Dermis blood vessel endothelial cell (primary cell): Measurements from ENCODE around the gene RASEF. TPM values are rescaled to one million over a fixed set of nuclear protein-coding genes. Genes with fewer than 3 reads are reported as not detected.
"Not testable (repeated sequence)": the region's sequence is repeated elsewhere in the genome, so short reads cannot be mapped to it uniquely, and the experiment has no call there.

Source experiments
- DNase-seq: peaks from one replicate; pipeline ENCODE4 v3.0.0; 2010
- total RNA-seq: library from RNA; depleted of rRNA; stranded (reverse); fragments of >200 nt; gene quantifications from 2 replicates; pipeline ENCODE4 v1.2.3, GENCODE V29; 2014

Gene RASEF
- 0.05 and 0.17 TPM in 2 replicates for total RNA-seq

DNA sequence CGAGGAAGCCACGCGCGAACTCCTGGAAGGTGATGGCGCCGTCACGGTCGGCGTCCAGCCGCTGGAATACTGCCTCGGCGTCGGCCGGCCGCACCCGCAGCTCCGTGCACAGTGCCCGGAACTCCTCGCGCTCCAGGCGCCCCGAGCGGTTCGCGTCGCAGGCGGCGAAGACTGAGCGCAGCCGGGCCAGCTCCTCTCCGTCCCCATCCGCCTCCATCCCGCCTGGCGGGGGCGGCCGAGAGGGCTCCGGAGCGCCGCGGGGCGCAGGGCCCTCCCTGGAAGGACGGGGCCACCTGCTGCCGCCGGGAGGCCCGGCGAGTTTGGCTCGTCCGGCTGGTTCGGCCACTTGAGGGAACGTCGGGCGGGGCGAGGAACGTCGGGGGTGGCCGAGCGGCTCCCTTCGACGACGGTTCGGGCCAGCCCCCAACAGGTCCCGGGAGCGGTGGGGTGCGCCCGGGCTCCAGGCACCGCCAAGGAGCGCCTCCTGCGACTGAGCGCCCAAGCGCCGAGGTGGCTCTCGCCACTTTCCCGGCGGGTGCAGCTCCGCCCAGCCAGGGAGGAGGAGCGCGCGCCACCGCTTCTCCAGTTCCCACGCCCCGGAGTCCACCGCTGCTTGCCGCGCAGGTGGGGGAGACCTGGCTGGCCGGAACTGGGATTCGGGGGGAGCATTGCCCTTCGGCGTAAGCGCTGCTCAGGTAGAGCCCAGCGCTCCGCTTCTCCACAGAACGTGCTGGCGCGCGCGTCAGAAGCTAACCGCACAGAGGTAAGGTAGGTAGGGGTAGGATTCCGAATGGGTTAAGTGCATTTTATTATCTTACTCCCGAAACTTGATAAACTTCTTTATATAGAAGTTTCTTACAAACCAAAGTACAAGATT lies at the start of gene RASEF:
RASEF (minus strand) TSS at position 492 of the 877 bp plus-strand sequence; CDS start at position 217, 275 bp downstream.
- peak; percentile 7 for DNase-seq

DNA sequence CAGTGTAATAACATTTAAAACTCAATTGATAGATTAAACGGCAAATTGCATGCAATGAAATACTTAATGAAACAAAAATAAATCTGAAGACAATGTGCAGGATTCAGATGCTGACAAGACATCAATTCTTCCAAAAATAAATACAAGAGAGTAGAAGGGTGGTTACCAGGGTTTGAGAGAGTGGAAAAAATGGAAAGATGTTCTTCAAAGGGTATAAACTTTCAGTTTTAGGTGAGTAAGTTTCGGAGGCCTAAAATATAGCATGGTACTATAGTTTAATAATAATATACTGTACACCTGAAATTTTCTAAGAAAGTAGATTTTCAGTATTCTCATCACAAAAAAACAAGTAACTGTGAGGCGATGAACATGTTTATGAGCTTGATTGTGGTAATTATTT lies 48.2 kb upstream of the RASEF start:
- DNase-seq = no peak

DNA sequence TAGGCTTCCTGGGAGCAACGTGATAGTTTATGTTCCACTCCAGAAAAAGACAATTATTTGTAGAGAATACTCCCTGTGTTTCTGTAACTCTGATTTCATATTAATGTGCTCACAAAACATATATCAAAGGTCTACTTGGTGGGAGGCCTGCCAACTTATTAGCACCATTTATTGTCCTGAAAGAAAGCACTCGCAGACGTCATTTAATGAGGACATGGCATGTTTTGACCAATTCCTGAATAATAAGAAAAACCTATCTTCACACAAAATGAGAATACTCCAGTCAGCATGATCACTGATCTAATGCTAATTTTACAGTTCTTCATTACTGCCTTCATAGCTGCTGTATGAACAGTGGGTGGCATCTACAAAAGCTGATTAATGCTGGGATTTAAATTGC lies 46.4 kb upstream of the RASEF start:
- no peak for DNase-seq

DNA sequence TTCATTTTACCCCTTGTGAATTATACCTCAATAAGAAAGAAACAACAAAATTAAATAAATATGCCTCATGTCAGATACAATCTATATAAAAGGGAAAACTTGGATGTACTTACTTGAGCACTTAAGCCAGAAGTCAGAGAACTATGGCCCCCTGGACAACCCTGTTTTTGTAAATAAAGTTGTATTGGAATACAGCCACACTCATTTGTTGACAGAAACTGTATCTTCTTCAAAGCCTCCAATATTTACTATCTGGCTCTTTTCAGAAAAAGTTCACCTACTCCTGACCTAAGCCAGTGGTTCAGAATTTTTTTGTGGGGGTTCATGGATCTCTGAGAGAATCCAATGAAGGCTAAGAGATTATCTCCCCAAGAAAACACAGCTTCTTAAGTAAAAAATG lies 45.3 kb upstream of the RASEF start:
- no peak for DNase-seq

DNA sequence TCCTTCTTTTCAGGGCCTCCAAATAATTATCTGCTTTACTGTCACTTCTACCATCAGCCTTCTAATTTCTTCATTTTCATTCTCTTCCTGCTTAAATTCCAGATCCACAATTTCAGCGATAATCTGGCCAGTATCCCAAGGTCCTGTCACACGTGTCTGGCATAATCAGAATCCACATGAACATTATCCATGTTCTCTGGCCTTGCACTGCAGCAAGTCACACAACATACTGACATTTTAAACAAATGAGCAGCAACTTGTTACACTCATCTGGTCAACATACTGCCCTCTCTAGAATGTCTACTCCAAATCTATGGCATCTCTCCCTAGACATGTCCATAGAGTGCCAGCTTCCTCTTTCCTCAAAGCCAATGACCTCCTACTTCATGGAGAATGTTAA lies 43.8 kb upstream of the RASEF start:
- no peak for DNase-seq

DNA sequence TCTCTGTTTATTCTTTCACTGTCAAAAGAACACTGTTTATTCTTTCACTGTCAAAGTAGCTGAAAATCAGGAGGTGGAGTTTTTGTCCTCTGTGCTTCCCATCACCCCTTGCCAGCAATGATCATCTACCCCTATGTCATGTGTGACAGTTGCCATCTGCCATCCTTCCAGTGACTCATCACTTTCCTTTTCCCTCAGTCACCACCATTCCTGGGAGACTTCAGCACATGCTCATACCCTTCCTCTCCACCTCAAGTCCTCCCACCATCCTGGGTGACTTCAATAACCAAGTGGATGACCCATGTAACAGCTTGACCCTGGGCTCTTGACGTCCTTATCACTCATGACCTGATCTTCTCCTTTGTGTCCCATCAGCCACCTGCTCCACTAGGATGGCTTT lies 43.3 kb upstream of the RASEF start:
- no peak for DNase-seq

DNA sequence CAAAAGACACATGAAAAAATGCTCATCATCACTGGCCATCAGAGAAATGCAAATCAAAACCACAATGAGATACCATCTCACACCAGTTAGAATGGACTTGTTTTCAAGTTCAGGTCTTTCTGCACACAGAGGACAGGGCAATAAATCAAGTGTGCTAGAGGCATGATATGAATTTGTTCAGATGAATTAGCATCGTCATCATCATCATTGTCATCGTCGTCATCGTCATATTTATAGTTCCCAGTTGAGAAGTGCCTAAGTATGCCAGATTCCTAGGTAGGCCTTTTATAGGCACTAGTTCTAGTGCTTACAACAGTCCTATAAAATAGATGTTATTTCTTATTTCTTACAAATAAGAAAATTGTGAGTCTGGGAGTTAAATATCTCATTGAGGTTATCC lies 34.7 kb upstream of the RASEF start:
- no peak for DNase-seq

DNA sequence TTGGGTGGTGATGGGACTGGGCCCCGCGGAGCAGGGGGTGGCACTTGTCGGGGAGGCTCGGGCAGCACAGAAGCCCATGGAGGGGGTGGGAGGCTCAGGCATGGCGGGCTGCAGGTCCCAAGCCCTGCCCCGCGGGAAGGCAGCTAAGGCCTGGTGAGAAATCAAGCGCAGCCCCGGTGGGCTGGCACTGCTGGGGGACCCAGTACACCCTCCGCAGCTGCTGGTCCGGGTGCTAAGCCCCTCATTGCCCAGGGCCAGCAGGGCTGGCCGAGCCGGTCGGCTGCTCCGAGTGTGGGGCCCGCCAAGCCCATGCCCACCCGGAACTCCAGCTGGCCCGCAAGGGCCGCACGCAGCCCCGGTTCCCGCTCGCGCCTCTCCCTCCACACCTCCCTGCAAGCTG lies 30.4 kb upstream of the RASEF start:
- DNase-seq = not testable (repeated sequence)

DNA sequence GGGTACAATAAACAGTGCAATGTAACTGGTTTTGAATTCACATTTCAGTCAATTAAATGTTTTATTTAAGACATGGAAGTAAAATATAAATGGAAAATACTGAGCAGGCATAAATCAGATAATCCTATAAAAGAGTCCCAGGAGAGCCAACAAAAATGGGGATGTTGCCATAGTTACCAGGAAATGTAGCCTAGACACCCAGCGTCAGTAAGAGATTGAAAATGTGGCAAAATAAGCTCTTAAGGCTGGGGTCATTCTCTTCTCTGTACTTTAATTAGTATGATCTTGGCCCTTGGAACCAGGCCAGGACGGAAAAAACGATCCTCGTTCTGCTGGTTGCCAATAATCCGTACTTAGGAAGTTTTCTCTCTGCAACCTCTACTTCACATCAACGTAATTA lies 18.9 kb upstream of the RASEF start:
- no peak for DNase-seq

DNA sequence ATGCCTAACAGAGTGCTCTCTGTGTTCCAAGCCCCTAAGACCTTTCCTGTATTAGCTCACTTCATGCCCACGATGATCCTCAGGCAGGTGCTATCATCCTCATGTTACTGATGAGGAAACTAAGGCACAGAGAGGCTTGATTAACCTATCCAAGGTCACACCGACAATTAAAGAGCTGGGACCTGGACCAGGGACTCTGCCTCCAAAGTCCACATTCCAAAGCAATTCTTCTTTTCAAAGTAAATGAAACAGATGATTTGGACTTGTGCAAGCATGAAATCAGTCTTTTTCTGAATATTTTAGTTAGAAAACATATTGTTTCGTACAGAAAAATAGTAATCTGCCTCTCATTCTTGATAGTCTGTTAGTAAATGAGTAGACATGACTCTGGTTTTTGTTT lies 18.1 kb upstream of the RASEF start:
- no peak for DNase-seq

DNA sequence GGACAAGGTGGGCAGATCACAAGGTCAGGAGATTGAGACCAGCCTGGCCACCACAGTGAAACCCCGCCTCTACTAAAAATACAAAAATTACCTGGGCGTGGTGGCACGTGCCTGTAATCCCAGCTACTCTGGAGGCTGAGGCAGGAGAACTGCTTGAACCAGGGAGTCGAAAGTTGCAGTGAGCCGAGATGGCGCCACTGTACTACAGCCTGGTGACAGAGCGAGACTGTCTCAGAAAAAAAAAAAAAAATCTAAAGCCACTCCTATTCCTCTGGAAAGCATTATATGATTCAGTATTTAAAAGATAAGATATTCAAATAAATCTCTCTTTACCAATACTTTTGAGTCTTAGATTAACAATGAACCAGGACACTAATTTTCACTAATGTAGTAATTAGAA lies 13.0 kb upstream of the RASEF start:
- DNase-seq = not testable (repeated sequence)

DNA sequence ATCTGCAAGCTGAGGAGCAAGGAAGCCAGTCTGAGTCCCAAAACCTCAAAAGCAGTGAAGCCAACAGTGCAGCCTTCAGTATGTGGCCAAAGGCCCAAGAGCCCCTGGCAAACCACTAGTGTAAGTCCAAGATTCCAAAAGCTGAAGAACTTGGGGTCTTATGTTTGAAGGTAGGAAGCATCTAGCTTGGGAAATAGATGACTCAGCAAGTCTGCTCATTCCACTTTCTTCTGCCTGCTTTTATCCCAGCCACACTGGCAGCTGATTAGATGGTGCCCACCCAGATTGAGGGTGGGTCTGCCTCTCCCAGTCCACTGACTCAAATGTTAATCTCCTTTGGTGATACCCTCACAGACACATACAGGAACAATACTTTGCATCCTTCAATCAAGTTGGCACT lies 9.6 kb upstream of the RASEF start:
- not testable (repeated sequence) for DNase-seq

DNA sequence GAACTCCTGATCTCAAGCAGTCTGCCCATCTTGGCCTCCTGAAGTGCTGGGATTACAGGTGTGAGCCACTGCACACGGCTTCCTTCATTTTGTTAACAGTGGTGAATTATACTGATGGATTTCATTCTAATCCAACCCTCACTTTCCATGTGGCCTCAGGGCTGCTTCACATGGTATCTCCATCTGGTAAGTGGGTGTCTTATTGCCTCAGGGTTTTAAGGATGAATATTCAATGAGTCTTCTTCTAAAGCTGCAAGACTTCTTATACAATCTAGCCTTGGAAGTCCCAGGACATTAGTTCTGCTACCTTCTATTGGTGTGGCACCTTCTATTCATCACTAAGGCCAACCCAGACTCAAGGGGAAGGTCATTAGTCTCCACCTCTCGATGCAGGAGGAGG lies 8.7 kb upstream of the RASEF start:
- no peak for DNase-seq

DNA sequence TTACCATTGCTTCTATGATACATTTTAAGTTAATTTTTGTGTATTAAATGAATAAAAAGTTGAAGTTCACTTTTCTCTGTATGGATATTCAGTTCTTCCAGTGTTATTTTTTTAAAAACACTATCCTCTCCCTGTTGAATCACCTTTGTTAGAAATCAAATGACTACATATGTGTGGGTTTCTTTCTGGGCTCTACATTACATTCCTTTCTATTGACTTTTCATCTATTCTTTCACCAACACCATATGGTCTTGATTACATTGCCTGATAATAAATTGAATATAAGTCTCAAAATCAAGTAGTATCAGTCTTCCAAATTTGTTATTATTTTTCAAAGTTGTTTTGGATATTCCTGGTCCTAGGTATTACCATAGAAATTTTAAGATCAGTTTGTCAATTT lies 7.3 kb upstream of the RASEF start:
- DNase-seq = no peak

DNA sequence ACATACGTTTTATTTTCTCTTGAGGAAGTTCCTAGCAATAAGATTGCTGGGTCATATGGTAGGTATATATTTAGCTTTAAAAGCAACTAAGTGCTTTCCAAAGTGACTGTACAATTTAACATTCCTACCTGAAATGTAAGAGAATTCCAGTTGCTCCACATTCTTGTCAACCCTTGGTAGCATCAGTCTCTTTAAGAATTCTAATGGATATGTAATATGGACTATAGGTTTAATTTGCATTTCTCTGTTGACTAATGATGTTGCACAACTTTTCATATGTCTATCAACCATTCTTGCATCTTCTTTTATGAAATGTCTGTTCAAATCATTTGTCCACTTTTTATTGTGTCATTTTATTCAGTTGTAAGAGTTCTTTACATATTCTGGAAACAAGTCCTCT lies 6.7 kb upstream of the RASEF start:
- DNase-seq = no peak

DNA sequence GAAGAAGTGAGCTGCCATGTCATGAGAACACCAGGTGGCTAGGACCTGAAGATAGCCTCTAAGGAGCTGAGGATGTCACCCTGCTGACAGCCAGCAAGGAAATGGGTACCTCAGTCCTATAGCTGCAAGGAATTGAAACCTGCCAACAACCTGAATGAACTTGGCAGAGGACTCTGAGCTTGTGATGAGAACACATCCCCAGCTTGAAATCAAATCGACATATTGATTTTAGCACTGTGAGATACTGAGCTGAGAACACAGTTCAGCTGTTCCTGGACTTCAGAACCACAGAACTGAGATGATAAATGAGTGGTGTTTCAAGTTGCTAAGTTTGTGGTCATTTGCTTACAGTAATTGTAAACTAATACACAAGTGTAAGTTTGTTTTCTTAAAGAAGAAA lies 5.5 kb upstream of the RASEF start:
- DNase-seq = no peak

DNA sequence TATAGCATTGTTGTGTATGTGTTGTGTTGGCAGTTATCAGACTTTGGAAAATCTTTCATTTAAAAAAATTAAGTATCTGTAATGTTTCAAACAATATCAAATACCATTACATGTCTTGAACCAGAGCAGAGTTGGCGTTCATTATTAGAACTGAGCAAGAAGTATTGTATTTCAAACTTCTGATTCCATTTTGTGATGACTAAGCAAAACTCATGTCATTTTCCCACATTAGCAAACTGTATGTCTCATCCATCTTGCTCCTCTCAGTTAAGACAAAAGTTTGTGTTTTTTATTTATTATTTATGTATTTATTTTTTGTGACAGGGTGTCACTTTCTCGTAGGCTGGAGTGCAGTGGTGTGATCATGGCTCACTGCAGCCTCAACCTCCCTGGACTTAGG lies 4.6 kb upstream of the RASEF start:
- no peak for DNase-seq

DNA sequence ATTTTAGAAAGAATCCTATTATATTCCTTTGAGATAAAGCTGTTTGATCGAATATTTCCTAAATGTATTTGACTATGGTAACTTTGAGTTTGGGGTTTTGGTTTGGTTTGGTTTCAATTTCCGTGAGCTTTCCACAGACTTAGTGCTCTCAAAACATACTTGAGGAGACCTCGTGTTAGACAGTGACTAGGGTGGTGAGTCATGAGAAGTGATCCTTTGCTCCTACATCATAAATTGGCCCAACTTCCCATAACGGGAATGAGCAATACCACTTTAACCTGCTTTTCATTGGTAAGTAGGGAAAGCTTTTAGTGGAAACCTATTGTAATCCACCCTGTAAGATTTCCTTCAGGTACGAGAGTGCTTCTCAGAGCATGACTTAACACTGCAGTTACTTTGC lies 3.8 kb upstream of the RASEF start:
- no peak for DNase-seq

DNA sequence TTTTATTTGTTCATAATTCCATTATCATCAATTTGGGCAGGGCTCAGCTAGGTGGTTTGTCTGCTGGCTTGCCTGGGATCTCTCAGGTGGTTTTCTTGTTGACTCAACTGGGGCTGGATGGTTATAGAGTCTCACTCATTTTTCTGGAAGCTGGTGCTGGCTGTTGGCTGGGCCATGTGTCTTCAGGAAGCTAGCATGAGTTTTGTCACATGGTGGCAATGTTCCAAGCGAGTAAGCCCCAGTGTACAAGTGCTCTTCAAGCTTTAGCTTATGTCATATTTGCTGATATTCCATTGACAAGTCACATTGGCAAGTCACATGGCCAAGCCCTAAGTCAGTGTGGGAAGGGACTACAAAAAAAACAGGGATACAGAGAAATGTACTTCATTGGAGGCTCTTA lies 2.3 kb upstream of the RASEF start:
- DNase-seq = no peak

DNA sequence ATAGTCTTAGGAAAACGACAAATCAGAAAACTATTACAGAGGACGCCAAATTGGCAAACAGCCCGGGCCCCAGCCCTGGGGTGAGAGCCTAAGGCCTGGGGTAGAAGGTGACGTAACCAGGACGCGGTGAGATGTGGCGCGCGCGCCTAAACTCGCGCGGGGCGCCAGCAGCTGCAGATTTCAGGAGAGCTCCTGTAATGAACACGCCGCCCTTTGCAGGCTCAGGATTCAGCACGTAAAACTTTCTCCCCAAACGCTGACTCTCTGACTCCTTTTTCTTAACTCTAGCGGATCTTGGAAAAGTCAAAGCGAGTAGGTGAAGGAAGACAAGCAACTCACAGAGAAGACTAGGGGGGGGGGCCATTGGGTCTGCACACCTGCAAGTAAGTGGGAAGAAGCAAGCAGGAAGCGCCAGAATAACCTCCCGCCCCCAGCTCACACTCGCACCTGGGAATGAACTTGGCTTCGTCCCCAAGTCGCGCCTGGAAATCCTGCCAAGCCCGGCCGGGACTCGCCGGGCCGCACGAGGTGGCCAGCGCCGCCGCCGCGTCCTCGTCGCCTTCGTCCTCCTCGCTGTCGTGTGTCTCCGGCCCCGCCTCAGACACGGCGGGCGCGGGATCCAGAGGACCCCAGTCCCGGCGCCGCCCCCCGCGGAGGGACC lies 822 bp downstream of the RASEF start:
- DNase-seq = no peak

DNA sequence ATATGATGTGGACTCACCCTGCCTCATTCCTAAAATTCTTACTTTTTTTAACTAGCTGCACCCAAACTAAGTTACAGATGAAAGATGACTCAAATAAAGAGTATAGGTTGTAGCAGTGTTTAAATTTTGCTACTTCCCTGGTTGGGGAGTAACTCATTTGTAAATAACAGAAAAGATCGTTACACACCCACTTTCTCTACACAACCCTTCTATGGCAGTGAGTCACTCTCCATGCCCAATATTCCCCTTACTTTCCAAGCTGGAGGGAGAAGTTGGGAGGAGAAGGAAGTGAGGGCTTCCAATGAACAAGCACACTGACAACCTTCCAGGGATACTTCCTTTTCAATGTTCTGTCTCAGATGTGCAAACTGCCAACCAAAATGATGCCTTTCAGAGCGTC lies 1.9 kb downstream of the RASEF start:
- DNase-seq = no peak

DNA sequence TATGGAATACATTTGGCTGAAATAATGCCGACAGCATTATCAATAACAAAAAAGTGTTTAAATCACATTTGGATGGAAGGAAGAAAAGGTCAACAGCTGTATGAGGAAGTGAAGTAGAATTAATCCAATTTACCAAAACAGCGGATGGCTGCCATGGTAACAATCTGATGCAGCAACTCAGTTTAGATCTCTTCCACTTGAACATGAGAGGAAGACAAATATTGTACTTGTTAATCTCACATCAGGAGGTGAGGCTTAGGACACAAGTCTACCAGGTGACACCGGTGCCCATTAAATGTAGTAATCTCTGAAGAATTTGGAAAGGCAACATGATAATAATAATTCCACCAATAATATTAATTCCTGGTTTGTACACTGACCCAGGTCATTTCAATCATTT lies 2.4 kb downstream of the RASEF start:
- DNase-seq = no peak

DNA sequence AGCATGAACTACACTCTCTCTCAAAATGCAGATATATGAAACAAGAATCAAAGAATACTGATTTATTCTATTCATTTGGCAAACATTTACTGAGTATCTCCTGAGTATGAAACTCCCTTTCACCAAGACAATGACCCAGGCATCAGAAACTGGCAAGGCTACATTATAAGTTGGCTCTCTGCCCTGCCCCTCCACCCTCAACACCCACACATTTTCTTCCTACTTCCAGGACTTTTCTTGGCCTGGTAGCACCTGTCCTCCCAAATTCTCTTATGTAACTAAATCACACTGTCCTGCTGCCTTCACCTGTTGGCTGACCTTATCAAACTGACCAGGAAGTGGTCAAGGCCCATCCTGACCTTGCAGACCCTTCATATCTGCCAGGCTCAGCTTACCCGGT lies 3.5 kb downstream of the RASEF start:
- no peak for DNase-seq

DNA sequence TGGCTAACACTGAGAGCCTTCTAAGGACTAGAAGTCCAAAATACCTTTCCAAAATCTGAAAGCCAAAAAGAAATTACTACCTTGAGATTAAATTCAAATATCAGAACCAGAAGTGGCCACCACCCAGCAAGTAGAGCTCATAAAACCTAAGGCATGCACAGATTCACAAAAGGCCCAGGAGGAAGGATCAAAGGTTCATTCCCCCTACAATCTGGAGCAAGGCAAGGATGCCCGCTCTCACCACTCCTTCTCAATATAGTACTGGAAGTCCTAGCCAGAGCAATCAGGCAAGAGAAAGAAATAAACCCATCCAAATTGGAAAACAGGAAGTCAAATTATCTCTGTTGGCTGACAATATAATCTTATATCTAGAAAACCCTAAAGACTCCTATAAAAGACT lies 6.0 kb downstream of the RASEF start:
- DNase-seq = no peak
